Caco-2 (cell line): ENCODE results near the gene ATG7. TPM values are rescaled to one million over a fixed set of nuclear protein-coding genes. Genes with fewer than 3 reads are reported as not detected.

Source experiments
- BruUV-seq: library from RNA; stranded (reverse); fragments of 400-500 nt; replicated peaks from 2 replicates; lab custom pipeline; 2021; lab: Mats Ljungman, UMichigan
- CTCF ChIA-PET: fragments of 300-600 bp; sonication (Branson Sonifier 250); formaldehyde crosslinking; loops from one replicate; lab custom pipeline; 2022; ENCODE audit warnings: antibody characterized with exemption; lab: Charles Lee
- POLR2A ChIA-PET: fragments of 300-600 bp; sonication (Branson Sonifier 250); formaldehyde crosslinking; loops from one replicate; lab custom pipeline; 2022; ENCODE audit warnings: antibody characterized with exemption; lab: Charles Lee
- DNase-seq, 2 experiments: peaks; one replicate each; pipeline versions ENCODE4 v3.0.0 to v3.0.0-alpha.2; 2020 to 2022
- H3K27me3 ChIP-seq: replicated peaks from 2 replicates; pipeline ENCODE4 v1.6.0; 2011; ENCODE audit warnings: low read length; ENCODE audit not compliant: control insufficient read depth, insufficient read depth
- H3K36me3 ChIP-seq: 2 replicates; pipeline ENCODE4 v1.5.1; 2011; ENCODE audit warnings: low read length; ENCODE audit not compliant: control insufficient read depth, insufficient read depth
- H3K4me1 ChIP-seq: fragments of 250-450 bp; sonication (Bioruptor Pico); 2 replicates; pipeline ENCODE4 v1.5.1; 2020; ENCODE audit warnings: mild to moderate bottlenecking
- H3K4me3 ChIP-seq: 2 replicates; pipeline ENCODE4 v1.5.1; 2011; ENCODE audit warnings: low read depth, mild to moderate bottlenecking, control low read depth, low read length
- H3K9me3 ChIP-seq: fragments of 250-450 bp; sonication (Bioruptor Pico); 2 replicates; pipeline ENCODE4 v1.5.1; 2020; ENCODE audit warnings: mild to moderate bottlenecking, moderate library complexity
- H3K27ac Mint-ChIP-seq: one replicate; pipeline ENCODE4 v1.8.0; 2022; ENCODE audit warnings: mixed read lengths; ENCODE audit not compliant: unreplicated experiment
- H3K27me3 Mint-ChIP-seq: one replicate; pipeline ENCODE4 v1.8.0; 2022; ENCODE audit warnings: mixed read lengths; ENCODE audit not compliant: insufficient read depth, unreplicated experiment
- H3K36me3 Mint-ChIP-seq: one replicate; pipeline ENCODE4 v1.8.0; 2022; ENCODE audit warnings: mild to moderate bottlenecking, mixed read lengths; ENCODE audit not compliant: insufficient read depth, unreplicated experiment
- H3K4me1 Mint-ChIP-seq: one replicate; pipeline ENCODE4 v1.8.0; 2022; ENCODE audit warnings: low read depth, mixed read lengths; ENCODE audit not compliant: unreplicated experiment
- H3K4me3 Mint-ChIP-seq: one replicate; pipeline ENCODE4 v1.8.0; 2022; ENCODE audit warnings: mild to moderate bottlenecking, moderate library complexity, mixed read lengths; ENCODE audit not compliant: unreplicated experiment
- H3K9me3 Mint-ChIP-seq: one replicate; pipeline ENCODE4 v1.8.0; 2022; ENCODE audit warnings: mixed read lengths; ENCODE audit not compliant: unreplicated experiment
- intact Hi-C: fragments of 100-400 bp; cut with micrococcal nuclease; formaldehyde crosslinking; loops from one replicate; pipeline ENCODE4 v1.10.0; 2022; ENCODE audit not compliant: unreplicated experiment
- total RNA-seq: library from RNA; stranded (reverse); gene quantifications from 2 replicates; pipeline ENCODE4 v1.2.3, GENCODE V29; 2022
- TF ChIP-seq, protein P1 (sequence below), 2 experiments: fragments of 200-600 bp in 1 of 2; IDR thresholded peaks; 1 replicate in 1 of 2; 2 replicates in 1 of 2; pipeline versions ENCODE4 v1.5.1 to v1.8.0; 2011 to 2022; ENCODE audit warnings: antibody characterized with exemption in 1 of 2, control low read depth in 1 of 2, inconsistent platforms in 1 of 2, low read depth in 1 of 2, low read length in 1 of 2, mild to moderate bottlenecking in 1 of 2, moderate library complexity in 1 of 2; ENCODE audit not compliant: insufficient read depth in 1 of 2, severe bottlenecking in 1 of 2, unreplicated experiment in 1 of 2

The ATG7 gene
- total RNA-seq, 1 experiment from 2014 or later: 24.4 TPM

GRCh38 chr3:11565492-11565891, 293.3 kb downstream of the ATG7 start:
- Mint-ChIP-seq H3K27me3 (no peaks in the 10 kb centered on the region), H3K27ac (no peak overlapping the region), H3K4me3 (no peak overlapping the region), H3K36me3 (peaks cover 34% of the 10 kb centered on the region), H3K9me3 (no peaks in the 10 kb centered on the region), H3K4me1 (no peaks in the 10 kb centered on the region)
- TF ChIP-seq, protein P1, sequence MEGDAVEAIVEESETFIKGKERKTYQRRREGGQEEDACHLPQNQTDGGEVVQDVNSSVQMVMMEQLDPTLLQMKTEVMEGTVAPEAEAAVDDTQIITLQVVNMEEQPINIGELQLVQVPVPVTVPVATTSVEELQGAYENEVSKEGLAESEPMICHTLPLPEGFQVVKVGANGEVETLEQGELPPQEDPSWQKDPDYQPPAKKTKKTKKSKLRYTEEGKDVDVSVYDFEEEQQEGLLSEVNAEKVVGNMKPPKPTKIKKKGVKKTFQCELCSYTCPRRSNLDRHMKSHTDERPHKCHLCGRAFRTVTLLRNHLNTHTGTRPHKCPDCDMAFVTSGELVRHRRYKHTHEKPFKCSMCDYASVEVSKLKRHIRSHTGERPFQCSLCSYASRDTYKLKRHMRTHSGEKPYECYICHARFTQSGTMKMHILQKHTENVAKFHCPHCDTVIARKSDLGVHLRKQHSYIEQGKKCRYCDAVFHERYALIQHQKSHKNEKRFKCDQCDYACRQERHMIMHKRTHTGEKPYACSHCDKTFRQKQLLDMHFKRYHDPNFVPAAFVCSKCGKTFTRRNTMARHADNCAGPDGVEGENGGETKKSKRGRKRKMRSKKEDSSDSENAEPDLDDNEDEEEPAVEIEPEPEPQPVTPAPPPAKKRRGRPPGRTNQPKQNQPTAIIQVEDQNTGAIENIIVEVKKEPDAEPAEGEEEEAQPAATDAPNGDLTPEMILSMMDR (IDR thresholded peaks at IDR 0.05; ENCODE audit: insufficient read depth in 1 of 2, low read depth in 1 of 2, low read length in 1 of 2, severe bottlenecking in 1 of 2, unreplicated experiment in 1 of 2): no peak
- no peaks in the 10 kb centered on the region for H3K4me1 ChIP-seq
- H3K4me3 ChIP-seq: no peak overlapping the region
- H3K27me3 ChIP-seq: no peaks in the 10 kb centered on the region
- H3K9me3 ChIP-seq: no peaks in the 10 kb centered on the region
- ChIA-PET POLR2A (no interaction called here), CTCF (no interaction called here)
- H3K36me3 ChIP-seq: no peaks in the 10 kb centered on the region
- BruUV-seq: no TSS peak
- DNase-seq: no peak
- intact Hi-C loops: no loop called here

GRCh38 chr3:11565932-11566331, 293.7 kb downstream of the ATG7 start:
- no peak overlapping the region for H3K4me3 ChIP-seq
- no peaks in the 10 kb centered on the region for H3K4me1 ChIP-seq
- H3K36me3 ChIP-seq: no peaks in the 10 kb centered on the region
- no TSS peak for BruUV-seq
- Mint-ChIP-seq H3K27me3 (no peaks in the 10 kb centered on the region), H3K27ac (no peak overlapping the region), H3K9me3 (no peaks in the 10 kb centered on the region), H3K4me3 (no peak overlapping the region), H3K36me3 (peaks cover 29% of the 10 kb centered on the region), H3K4me1 (no peaks in the 10 kb centered on the region)
- intact Hi-C loops: no loop called here
- no peaks in the 10 kb centered on the region for H3K27me3 ChIP-seq
- TF ChIP-seq, protein P1 (IDR thresholded peaks at IDR 0.05; ENCODE audit: insufficient read depth in 1 of 2, low read depth in 1 of 2, low read length in 1 of 2, severe bottlenecking in 1 of 2, unreplicated experiment in 1 of 2): no peak
- POLR2A ChIA-PET: no interaction called here
- DNase-seq: no peak
- no peaks in the 10 kb centered on the region for H3K9me3 ChIP-seq
- CTCF ChIA-PET: no interaction called here

DNA sequence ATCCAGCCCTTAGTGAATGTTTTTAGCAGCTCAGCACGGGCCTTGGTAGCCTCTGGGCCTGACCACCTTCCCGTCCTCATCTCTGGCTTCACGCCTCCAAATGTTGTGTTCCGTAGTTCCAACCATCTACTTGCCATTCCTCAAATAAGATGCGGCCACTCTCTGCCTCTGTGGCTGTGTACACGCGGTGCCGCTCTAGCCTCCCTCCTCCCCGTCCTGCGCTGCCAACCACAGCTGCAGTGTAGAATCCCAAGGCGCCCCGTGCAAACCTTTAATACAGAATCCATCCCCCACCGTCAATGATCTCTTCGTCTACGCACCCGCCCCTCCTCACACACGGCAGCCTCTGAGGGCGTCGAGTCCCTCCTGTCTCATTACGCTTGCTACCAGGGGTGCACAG, 294.3 kb downstream of the ATG7 start:
- H3K9me3 ChIP-seq: no peaks in the 10 kb centered on the region
- H3K27ac Mint-ChIP-seq: no peak overlapping the region
- H3K4me3 Mint-ChIP-seq: no peak overlapping the region
- no TSS peak for BruUV-seq
- peaks cover 24% of the 10 kb centered on the region for H3K36me3 Mint-ChIP-seq
- H3K27me3 Mint-ChIP-seq: no peaks in the 10 kb centered on the region
- no peaks in the 10 kb centered on the region for H3K9me3 Mint-ChIP-seq
- H3K4me1 Mint-ChIP-seq: no peaks in the 10 kb centered on the region
- POLR2A ChIA-PET: no interaction called here
- H3K4me1 ChIP-seq: no peaks in the 10 kb centered on the region
- intact Hi-C loops: no loop called here
- DNase-seq: no peak
- H3K27me3 ChIP-seq: no peaks in the 10 kb centered on the region
- TF ChIP-seq, protein P1 (IDR thresholded peaks at IDR 0.05; ENCODE audit: insufficient read depth in 1 of 2, low read depth in 1 of 2, low read length in 1 of 2, severe bottlenecking in 1 of 2, unreplicated experiment in 1 of 2): no peak
- no peaks in the 10 kb centered on the region for H3K36me3 ChIP-seq
- no peak overlapping the region for H3K4me3 ChIP-seq
- CTCF ChIA-PET: interaction anchor here (1.1 kb wide), 1 partner anchor 77 kb away, joined by 5 read pairs; the partner anchor contains the start of gene VGLL4
